ENCODE results near the gene LRRC18.

The LRRC18 gene

GRCh38 chr10:48957361-48958151, 17.9 kb upstream of the LRRC18 start:
- Mint-ChIP-seq H3K27ac (no peak overlapping the region), H3K4me1 (no peaks in the 10 kb centered on the region), H3K4me3 (no peak overlapping the region), H3K9me3 (no peaks in the 10 kb centered on the region), H3K27me3 (no peaks in the 10 kb centered on the region)
- ATAC-seq (no peak), DNase-seq (no peak)

GRCh38 chr10:48951707-48952106, 12.1 kb upstream of the LRRC18 start:
- ATAC-seq (no peak), DNase-seq (no peak)
- Mint-ChIP-seq H3K4me1 (no peaks in the 10 kb centered on the region), H3K27ac (no peak overlapping the region), H3K9me3 (no peaks in the 10 kb centered on the region), H3K4me3 (no peak overlapping the region), H3K27me3 (no peaks in the 10 kb centered on the region)

- Mint-ChIP-seq H3K27ac (no peak overlapping the region), H3K27me3 (no peaks in the 10 kb centered on the region), H3K9me3 (no peaks in the 10 kb centered on the region), H3K4me1 (no peaks in the 10 kb centered on the region), H3K4me3 (no peak overlapping the region)
- DNase-seq (no peak), ATAC-seq (no peak)
Observed at GRCh38 chr10:48948470-48949037, 8.9 kb upstream of the LRRC18 start.

GRCh38 chr10:48947690-48948469, 8.2 kb upstream of the LRRC18 start:
- ATAC-seq (no peak), DNase-seq (no peak)
- H3K9me3 Mint-ChIP-seq = no peaks in the 10 kb centered on the region
- H3K27ac Mint-ChIP-seq = no peak overlapping the region
- H3K4me3 Mint-ChIP-seq = no peak overlapping the region
- H3K4me1 Mint-ChIP-seq = no peaks in the 10 kb centered on the region
- H3K27me3 Mint-ChIP-seq = no peaks in the 10 kb centered on the region

GRCh38 chr10:48946891-48947500, 7.4 kb upstream of the LRRC18 start:
- H3K27ac Mint-ChIP-seq = no peak overlapping the region
- DNase-seq (no peak), ATAC-seq (no peak)
- H3K27me3 Mint-ChIP-seq = no peaks in the 10 kb centered on the region
- no peaks in the 10 kb centered on the region for H3K4me1 Mint-ChIP-seq
- H3K4me3 Mint-ChIP-seq = no peak overlapping the region
- H3K9me3 Mint-ChIP-seq = no peaks in the 10 kb centered on the region

GRCh38 chr10:48946332-48946731, 6.7 kb upstream of the LRRC18 start:
- Mint-ChIP-seq H3K4me3 (no peak overlapping the region), H3K9me3 (no peaks in the 10 kb centered on the region), H3K4me1 (no peaks in the 10 kb centered on the region), H3K27me3 (no peaks in the 10 kb centered on the region), H3K27ac (no peak overlapping the region)
- DNase-seq = no peak
- ATAC-seq = no peak

GRCh38 chr10:48945441-48946130, 5.9 kb upstream of the LRRC18 start:
- H3K27me3 Mint-ChIP-seq = no peaks in the 10 kb centered on the region
- H3K9me3 Mint-ChIP-seq = no peaks in the 10 kb centered on the region
- DNase-seq (no peak), ATAC-seq (no peak)
- no peak overlapping the region for H3K27ac Mint-ChIP-seq
- no peak overlapping the region for H3K4me3 Mint-ChIP-seq
- no peaks in the 10 kb centered on the region for H3K4me1 Mint-ChIP-seq

- ATAC-seq = no peak
- H3K9me3 Mint-ChIP-seq = no peaks in the 10 kb centered on the region
- no peaks in the 10 kb centered on the region for H3K27me3 Mint-ChIP-seq
- no peak overlapping the region for H3K4me3 Mint-ChIP-seq
- H3K4me1 Mint-ChIP-seq = no peaks in the 10 kb centered on the region
- DNase-seq = no peak
- H3K27ac Mint-ChIP-seq = no peak overlapping the region
Observed at GRCh38 chr10:48944171-48944570, 4.5 kb upstream of the LRRC18 start.

GRCh38 chr10:48943096-48943495, 3.5 kb upstream of the LRRC18 start:
- H3K9me3 Mint-ChIP-seq = no peaks in the 10 kb centered on the region
- no peaks in the 10 kb centered on the region for H3K4me1 Mint-ChIP-seq
- H3K4me3 Mint-ChIP-seq = no peak overlapping the region
- no peak overlapping the region for H3K27ac Mint-ChIP-seq
- ATAC-seq (no peak), DNase-seq (no peak)
- no peaks in the 10 kb centered on the region for H3K27me3 Mint-ChIP-seq

- Mint-ChIP-seq H3K4me3 (no peak overlapping the region), H3K4me1 (no peaks in the 10 kb centered on the region), H3K27ac (no peak overlapping the region), H3K9me3 (no peaks in the 10 kb centered on the region), H3K27me3 (no peaks in the 10 kb centered on the region)
- ATAC-seq (no peak), DNase-seq (no peak)
Observed at GRCh38 chr10:48941427-48942075, 1.9 kb upstream of the LRRC18 start.

- ATAC-seq (no peak), DNase-seq (no peak)
- Mint-ChIP-seq H3K4me1 (no peaks in the 10 kb centered on the region), H3K9me3 (no peaks in the 10 kb centered on the region), H3K27me3 (no peaks in the 10 kb centered on the region), H3K4me3 (no peak overlapping the region), H3K27ac (no peak overlapping the region)
Observed at GRCh38 chr10:48940958-48941357, 1.3 kb upstream of the LRRC18 start.

GRCh38 chr10:48940372-48940771, 732 bp upstream of the LRRC18 start:
- H3K4me3 Mint-ChIP-seq = no peak overlapping the region
- no peak for DNase-seq
- no peaks in the 10 kb centered on the region for H3K27me3 Mint-ChIP-seq
- no peak for ATAC-seq
- H3K9me3 Mint-ChIP-seq = no peaks in the 10 kb centered on the region
- no peak overlapping the region for H3K27ac Mint-ChIP-seq
- no peaks in the 10 kb centered on the region for H3K4me1 Mint-ChIP-seq

GRCh38 chr10:48938990-48939536, 577 bp downstream of the LRRC18 start:
- ATAC-seq (no peak), DNase-seq (no peak)
- Mint-ChIP-seq H3K27ac (no peak overlapping the region), H3K9me3 (no peaks in the 10 kb centered on the region), H3K4me3 (no peak overlapping the region), H3K27me3 (no peaks in the 10 kb centered on the region), H3K4me1 (no peaks in the 10 kb centered on the region)

- Mint-ChIP-seq H3K27ac (no peak overlapping the region), H3K9me3 (no peaks in the 10 kb centered on the region), H3K27me3 (no peaks in the 10 kb centered on the region), H3K4me1 (no peaks in the 10 kb centered on the region), H3K4me3 (no peak overlapping the region)
- no peak for ATAC-seq
- DNase-seq = no peak
Observed at GRCh38 chr10:48938281-48938680, 1.4 kb downstream of the LRRC18 start.

GRCh38 chr10:48937796-48938195, 1.8 kb downstream of the LRRC18 start:
- no peaks in the 10 kb centered on the region for H3K27me3 Mint-ChIP-seq
- no peaks in the 10 kb centered on the region for H3K4me1 Mint-ChIP-seq
- no peak overlapping the region for H3K4me3 Mint-ChIP-seq
- H3K9me3 Mint-ChIP-seq = no peaks in the 10 kb centered on the region
- H3K27ac Mint-ChIP-seq = no peak overlapping the region
- DNase-seq (no peak), ATAC-seq (no peak)

All from stimulated activated naive CD8-positive, alpha-beta T cell treated with anti-CD3 and anti-CD28 coated beads, Interleukin-15, amount 100 ng/mL, for 72 hours (primary cell).